Tongue (tissue), 2 donors: ENCODE results near the gene DDI2. TPM values are rescaled to one million over a fixed set of nuclear protein-coding genes. Genes with fewer than 3 reads are reported as not detected.
A peak's percentile ranks its signal among the peaks of the same experiment; 100 is the strongest.
"Not testable (repeated sequence)": the region's sequence is repeated elsewhere in the genome, so short reads cannot be mapped to it uniquely, and the experiment has no call there.

Source experiments
- DNase-seq: peaks from one replicate; pipeline ENCODE4 v3.0.0-alpha.2; 2015
- total RNA-seq: library from RNA; depleted of rRNA; stranded (reverse); fragments of >200 nt; gene quantifications from one replicate; pipeline ENCODE4 v1.2.3, GENCODE V29; 2014

DDI2 gene
- 49.4 TPM for total RNA-seq

DNA sequence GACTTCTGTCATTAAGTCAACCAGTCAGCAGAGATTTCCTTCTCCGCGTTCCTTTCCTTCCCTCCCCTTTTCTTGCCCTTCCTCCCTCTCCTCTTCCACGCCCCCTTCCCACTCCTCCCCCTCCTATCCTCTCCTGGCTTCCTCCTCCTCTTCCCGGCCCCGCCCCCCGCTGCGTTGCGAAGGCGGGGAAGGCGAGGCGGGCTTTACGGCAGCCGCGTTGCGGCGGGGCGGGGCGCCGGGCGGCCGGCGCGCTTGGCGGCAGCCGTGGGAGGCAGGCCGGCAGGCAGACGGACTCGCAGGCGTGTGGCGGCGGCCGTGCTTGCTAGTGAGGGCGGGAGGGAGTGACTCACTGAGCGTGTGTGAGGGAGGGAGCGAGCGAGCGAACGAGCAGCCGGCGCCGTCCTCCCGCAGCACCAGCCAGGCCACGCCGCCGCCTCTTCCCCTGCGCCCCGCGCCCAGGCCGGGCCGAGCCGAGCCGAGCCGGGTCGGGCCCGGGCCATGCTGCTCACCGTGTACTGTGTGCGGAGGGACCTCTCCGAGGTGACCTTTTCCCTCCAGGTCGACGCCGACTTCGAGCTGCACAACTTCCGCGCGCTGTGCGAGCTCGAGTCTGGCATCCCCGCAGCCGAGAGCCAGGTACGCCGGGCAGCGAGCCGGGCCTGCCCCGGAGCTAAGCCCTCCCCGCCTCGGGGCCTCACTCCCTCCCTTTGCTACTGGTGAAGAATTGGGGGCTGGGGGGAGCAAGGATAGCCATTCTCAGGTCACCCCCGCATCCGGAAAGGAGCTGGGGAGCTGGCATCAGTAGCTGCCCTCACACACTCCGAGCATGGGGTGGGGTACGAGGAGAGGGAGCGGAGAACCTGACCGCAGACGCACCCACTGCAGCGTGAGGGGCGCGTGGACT lies at the start of gene DDI2:
TSS of gene DDI2 (plus strand) at position 286 of the 904 bp plus-strand sequence. CDS start at position 499, 213 bp downstream.
- peak; percentile 99 for DNase-seq

DNA sequence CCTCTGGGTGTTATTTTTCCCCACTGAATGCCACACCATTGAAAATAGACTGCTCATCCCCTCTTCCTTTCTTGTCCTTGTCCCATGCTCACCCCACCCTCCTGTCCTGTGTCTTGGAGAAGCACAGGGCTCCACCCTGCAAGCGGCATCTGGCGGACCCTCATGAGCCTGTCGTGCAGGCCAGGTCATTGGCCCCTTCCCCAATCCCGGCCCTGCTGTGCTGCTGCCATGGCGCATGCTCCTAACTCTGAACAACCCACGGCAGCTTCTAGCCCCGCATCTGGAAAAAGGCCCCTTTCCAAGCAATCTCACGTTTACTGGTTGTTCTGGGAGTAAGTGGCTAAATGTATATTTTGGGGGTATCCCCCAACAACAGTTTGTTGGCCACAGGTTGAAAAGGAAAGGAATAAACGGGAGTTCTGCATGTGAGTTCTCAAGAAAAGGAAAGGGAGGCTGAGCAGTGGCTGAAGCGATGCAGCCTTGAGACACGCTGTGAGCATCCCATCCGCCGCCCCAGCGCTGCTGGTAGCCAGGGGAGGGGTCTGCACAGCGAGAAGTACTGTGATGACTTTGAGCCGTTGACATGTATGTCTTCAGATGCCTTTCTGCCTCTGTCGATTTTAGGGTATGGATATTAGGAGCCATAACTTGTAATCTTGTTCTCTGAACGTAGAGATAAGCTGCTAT lies 48.7 kb upstream of the DDI2 start:
- no peak for DNase-seq

DNA sequence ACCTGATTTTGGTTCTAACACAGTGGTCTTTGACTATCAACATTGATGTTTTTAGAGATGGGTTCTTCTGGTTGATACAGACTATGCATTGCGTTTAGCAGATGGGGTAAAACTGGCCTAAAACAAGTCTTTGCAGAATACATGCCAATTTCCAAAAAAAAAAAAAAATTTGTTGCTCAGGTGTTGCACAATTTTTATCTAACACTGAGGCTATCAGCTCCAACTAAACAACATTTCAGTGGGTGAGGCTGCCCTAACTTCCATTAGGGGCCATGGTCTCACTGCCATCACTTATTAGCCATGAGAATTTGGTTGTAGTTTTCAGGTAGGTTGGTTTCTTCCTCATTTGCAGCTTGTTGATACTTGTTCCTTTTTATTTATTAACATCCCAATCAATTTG lies 46.4 kb upstream of the DDI2 start:
- no peak for DNase-seq

DNA sequence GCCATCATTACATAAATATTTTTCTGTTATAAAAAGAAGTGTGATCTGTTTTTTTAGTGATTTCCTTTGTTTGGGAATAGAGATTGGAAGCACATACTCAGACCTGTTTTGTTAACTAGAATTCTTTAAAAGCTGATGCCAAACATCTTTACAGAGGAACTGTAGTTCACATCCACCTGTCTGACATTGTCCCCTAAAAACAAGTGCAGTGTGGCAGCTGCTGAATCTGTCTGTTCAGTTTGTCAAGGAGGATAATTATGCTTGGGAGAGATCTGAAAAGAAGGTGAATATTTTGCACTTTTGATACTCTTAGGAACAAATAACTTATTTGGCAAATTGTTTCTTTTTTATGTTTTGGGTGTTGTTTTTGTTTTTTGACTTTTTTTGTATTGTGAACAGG lies 46.0 kb upstream of the DDI2 start:
- DNase-seq, result no peak

DNA sequence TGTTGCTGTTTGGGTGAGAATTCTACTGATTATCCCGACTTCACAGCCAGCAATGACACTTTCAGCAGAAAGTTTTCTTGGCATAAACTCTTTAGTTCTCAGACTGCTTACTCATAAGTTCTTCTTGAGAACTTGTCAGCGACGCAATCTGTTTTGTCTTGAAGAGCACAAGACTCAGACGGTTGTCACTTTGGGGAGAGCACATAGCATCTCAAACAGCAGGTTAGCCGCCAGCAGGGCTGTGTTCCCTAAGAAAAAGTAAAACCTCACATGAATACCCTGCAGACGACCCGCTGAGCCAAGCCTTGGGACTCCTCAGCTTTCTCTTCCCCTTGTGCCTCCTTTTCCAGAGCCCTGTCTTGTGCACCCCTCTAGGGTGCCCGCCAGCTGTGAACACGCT lies 43.8 kb upstream of the DDI2 start:
- no peak for DNase-seq

DNA sequence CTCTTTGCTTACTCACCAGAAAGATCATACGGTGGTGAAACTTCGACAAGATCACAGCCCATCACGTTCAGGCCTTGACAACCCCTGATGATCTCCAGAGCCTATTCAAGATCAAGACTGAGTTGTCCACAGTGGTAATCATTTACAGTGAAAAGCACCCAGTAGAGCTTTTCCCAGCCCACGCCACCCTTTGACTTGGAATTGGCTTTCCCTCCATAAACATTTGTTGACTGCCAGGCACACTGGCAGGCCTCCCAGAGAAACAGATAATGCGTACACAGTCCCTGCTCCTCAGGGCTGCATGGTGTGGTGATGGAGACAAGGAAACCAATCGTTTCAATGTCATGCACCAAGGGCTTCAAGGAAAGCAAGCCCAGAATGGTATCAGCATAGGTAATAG lies 42.5 kb upstream of the DDI2 start:
- DNase-seq, result no peak

DNA sequence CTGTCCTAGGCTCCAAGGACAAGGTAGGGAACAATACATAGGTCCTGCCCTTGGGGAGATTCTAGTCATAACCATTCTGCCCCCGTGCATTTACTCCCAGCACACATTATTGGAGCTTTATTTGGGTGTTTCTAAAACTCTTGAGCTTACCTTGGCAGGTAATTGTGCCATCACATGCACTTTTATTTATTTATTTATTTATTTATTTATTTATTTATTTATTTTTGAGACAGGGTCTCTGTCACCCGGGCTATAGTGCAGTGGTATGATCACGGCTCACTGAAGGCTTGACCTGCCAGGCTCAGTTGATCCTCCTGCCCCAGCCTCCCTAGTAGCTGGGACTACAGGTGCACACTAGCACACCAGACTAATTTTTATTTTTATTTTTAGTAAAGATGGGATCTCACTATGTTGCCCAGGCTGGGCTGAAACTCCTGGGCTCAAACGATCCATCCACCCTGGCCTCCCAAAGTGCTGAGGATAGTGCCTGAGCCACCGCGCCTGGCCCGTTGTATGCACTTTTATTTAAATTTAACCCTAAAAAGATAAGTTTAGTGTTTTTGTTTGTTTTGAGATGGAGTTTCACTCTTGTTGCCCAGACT lies 41.6 kb upstream of the DDI2 start:
- DNase-seq, result no peak

DNA sequence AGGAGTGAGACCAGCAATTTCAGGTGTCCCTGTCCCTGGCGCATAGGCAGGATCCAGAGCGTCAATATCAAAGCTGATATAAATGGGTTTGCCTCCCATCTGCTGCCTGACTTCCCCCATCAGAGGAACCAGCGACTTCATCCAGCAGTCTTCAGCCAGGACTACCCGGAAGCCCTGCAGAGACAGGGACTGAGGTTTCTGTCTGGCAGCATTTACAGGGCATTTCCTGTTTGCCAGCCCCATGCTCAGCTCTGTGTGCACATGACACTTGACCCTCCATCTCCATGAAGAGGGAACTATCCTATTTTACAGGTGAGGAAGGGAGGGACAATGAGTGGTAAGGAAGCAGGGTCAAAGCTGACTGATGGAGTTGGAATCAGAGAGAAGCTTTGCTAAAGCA lies 39.6 kb upstream of the DDI2 start:
- DNase-seq, result no peak

DNA sequence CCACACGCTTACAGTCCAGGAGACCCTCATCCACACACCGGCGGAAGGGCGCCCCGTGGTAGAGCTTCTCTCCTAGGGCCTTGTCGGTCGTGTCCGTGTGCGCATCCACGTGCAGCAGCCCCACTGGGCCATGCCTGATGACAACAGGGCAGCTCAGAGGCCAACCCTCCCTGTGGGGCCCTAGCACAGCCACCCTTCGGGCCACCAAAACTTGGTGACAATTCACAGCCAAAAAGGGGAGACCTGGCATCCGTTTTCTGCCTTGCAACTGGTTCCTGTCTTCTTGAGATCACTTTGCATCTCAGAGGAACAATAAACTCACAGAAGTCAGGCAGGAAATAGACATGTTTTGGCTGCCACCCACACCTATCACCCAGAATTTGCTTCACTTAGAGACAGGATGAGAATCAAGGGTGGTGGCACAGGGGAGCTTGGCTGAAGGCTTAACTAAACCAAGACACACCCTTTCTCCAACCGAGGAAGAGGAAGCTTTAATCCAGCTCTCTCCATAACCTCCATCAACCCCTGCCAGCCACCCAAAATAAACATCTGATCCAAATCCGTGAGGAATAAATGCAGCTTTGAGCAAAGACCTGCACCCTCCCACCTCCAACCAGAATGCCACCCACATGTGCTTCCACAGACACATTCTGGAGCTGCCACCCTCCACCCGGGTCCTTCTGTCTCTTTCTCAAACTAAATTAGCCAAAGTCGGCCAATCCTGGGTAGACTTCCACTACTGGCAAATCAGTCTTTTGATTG lies 38.2 kb upstream of the DDI2 start:
- DNase-seq, result no peak

DNA sequence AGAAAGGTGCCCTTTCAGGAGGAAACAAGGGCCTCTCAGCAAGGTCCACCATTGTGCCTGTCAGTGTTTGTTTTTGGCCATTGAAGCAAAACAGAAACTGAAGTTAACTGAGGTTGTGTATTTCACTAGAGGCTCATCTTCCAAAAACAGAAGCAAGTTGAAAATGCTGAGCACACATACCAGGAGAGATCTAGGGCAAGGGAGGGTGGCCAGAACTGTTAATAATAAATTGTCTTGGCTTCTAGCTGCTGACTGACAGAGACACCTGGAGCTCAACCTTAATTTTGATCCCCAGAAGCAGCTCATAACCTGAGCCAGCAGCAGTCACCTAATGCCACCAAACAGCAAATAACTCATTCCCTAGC lies 37.6 kb upstream of the DDI2 start:
- no peak for DNase-seq

DNA sequence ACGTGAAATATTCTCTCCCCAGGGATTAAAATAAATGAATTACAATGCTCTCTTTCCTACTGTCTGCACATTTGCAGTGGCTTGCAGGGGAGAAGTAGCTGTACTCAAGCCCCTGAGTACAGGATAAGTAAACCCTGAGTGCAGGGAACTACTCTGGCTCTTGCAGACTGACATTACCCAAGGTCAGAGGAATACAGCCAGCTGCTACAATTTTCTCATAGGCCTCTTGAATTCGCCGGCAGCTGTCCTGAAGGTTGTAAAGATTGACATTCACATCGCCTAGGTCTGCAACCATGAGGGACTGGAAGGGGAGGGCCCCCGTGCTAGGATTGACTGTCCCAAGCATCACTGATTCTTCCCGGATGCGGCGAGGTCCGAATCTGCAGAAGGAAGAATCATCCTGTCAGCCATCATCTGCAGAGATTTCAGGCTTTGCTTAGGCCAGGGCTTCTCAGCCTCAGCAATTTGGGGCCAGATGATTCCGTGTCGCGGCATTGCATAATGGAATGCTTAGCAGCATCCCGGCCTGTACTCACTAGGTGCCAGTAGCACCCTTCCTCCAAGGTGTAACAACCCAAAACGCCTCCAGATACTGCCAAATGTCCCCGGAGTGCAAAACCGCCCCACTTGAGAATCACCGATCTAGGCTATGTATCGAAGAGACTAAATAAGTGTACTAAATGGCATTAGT lies 34.1 kb upstream of the DDI2 start:
- DNase-seq, result no peak

DNA sequence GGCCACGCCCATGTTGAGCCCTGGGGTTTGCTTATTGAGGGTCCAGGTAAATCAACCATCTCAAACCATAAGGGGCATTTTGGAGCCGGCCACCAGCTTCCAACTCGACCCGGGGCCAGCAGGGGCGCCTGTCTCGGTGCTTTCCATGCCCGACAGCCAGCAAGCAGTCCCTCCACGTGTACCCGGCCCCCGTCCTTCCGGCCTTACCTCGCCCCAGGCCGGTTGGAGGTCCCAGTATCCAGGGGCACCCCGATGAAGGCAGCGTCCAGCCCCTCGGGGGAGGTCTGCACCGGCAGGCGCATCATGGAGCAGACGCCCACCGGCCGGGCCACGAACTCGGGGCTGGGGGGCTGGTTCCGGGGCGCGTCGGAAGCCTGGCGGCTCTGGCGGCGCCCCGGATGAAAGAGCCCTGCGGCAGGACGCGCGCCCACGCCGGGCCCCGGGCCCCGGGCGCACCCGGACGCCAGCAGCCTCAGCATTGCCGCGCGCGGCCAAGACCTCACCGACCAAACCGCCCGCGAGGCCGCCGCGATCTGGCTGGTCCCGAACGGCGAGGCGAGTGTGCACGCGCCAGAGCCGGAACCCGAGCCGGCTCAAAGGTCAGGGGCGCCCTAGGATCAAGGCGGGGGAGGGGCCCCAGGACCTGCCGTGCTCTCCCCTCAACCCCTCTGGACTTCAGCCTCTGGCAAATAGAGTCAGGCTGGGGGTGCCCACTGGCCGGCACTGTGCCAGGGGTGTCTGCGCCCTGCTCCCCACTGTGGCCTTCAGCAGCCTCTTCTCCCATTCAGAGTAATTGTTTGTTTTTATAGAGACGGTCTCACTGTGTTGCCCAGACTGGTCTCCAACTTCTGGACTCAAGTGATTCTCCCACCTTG lies 32.5 kb upstream of the DDI2 start, which contains the start of gene AGMAT:
TSS of gene AGMAT (minus strand) at position 563 of the 875 bp plus-strand sequence. CDS start at position 479, 84 bp downstream.
- no peak for DNase-seq

DNA sequence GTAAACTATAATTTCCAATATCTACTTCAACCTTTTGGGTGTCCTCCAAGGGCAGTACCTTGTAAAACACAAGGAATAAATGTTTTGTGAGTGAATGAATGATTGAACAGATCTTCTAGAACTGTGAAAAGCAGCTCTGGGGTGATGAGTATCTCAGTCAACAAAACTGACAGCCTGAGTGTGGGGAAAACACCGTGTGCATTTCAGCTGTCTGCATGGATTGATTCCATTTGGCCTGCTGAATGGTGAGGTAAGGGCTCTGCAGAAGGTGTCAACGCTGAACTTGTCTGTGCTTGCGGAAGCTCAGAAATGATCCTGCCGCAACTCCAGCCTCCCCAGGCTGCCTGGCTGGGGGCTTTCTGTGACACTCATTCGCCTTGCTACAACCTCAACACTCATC lies 25.0 kb upstream of the DDI2 start:
- DNase-seq, result peak; percentile 26

DNA sequence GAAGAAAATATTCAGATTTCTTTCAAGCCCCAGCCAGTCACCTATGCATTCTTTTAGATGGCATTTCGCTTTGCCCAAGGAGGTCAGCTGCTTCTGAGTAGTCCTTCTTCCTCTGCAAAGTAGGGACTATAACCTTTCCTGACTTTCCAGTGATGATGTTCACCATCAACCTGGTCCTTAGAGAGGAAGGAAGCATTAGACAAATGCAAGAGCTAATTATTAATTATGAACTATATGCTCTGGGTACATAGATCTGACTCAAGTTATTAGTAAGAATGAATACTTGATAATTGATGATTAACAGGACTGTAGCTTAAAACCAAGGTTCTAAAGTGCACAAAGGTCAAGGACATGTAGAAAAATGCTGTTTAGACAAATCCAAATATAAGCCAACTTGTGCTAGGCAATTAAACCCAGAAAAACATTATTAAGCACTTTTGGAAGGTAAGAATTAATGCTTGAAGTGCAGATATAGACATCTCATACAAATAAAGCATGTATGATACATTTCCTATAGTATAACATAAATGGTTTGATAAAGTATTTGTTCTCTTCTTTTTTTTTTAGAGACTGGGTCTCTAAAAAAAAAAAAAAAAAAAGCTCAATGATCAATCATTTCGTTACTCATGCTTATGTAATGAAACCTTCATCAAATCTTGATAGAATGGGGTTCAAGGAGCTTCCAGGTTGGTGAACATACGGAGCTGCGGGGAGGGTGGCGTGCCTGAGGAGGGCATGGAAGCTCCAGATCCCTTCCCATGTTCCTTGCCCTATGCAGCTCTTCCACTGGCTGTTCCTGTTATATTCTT lies 21.2 kb upstream of the DDI2 start:
- no peak for DNase-seq

DNA sequence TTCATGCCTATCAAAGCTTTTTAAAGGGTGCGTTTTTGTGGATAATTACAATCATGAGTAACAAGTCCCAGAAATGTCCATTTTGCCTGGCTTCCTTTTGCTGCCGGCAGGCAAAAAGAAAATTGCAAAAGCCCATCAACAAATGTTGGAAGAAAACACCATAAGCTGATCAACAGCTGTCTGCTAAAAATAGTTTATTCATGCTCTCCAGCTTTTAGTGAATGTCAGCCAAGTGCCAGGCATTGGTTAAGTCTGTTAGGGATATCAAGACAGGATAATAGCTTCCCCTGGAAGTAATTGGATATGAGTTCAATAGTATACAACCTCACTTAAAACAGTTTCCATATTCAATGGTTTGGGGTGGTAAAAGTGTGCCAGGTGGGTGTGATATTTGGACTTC lies 18.8 kb upstream of the DDI2 start:
- peak; percentile 78 for DNase-seq

DNA sequence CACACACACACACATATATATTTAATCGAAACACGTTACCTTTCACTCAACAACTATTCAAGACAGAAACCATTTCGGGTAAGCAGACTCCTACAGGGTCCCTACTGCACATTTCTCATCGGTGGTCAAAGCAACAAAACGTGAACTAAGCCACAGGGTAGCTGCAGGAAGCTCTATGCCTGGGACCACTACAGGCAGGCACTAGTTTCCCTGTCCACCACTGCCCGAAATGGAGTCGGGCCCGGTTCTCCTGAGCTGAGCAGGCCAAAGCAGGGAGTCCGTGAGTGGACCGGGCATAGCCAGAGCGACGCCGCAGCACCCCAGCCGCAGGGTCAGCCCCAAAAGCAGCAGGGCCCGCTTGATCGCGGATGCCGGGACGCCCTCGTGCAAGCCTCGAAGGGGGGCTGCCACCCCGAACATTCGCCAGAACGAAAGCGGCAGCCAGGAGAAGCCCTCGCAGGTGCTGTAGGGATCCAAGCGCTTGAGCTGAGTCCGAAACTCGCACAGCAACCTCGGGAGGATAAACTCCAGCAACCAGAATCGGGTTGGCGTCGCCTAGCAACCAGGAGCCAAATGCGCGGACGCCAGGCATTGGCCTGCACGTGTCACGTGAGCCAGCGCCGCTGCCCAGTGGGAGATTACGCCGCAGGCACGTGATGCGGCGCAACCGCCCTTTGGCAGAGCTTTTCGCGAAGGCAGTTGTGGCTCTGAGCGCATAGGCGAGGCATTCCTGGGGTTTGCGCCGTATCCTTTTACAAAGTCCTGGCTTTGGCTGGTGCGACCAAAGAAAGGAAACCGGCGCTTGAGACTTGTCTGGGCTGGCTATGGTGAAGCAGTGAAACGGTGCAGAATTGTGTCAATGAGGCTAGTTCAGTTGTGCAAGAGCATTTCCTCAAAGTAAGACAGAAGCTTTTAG lies 13.9 kb upstream of the DDI2 start:
- peak; percentile 99 for DNase-seq

DNA sequence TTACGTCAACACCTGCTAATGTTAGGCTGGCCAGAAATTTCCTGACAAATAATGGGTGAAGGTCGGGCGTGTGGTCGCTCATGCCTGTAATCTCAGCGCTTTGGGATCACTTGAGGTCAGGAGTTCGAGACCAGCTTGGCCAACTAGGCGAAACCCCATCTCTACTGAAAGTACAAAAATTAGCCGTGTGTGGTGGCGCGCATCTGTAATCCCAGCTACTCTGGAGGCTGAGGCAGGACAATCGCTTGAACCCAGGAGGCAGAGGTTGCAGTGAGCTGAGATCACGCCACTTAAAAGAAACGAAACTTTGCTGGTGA lies 13.3 kb upstream of the DDI2 start:
- not testable (repeated sequence) for DNase-seq

DNA sequence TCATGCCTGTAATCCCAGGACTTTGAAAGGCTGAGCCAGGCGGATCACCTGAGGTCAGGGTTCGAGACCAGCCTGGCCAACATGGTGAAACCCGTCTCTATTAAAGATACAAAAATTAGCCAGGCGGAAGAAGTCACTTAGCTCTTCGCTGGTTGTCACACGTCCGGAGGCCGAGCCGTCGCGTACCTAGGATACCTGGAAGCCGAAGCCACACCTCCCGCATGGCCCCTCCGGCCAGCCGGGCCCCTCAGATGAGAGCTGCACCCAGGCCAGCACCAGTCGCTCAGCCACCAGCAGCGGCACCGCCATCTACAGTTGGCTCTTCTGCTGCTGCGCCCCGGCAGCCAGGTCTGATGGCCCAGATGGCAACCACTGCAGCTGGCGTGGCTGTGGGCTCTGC lies 12.9 kb upstream of the DDI2 start:
- not testable (repeated sequence) for DNase-seq
